Mucosa of descending colon (tissue), 3 donors: ENCODE results near the gene HBS1L. TPM values are rescaled to one million over a fixed set of nuclear protein-coding genes. Genes with fewer than 3 reads are reported as not detected.

ENCODE experiments used
- ATAC-seq: fragments of 200-7000 bp; cut with Tn5 transposase; one replicate; pipeline ENCODE4 v1.9.1; 2020; ENCODE audit warnings: mild to moderate bottlenecking, moderate library complexity
- DNase-seq, 3 donors: peaks; one replicate each; pipeline ENCODE4 v3.0.0-alpha.2; 2020
- H3K36me3 ChIP-seq: fragments of 200-600 bp; one replicate; pipeline ENCODE4 v1.8.0; 2021; ENCODE audit warnings: low read depth, mild to moderate bottlenecking
- H3K4me1 ChIP-seq: fragments of 200-600 bp; one replicate; pipeline ENCODE4 v1.8.0; 2021; ENCODE audit warnings: low read depth, mild to moderate bottlenecking
- H3K4me3 ChIP-seq: fragments of 200-600 bp; one replicate; pipeline ENCODE4 v1.8.0; 2021; ENCODE audit warnings: mild to moderate bottlenecking
- H3K9me3 ChIP-seq: fragments of 200-600 bp; one replicate; pipeline ENCODE4 v1.8.0; 2021; ENCODE audit warnings: mild to moderate bottlenecking
- intact Hi-C, 2 donors: fragments of 100-400 bp; cut with DNase I in 1 of 2; cut with micrococcal nuclease in 1 of 2; formaldehyde crosslinking; loops; one replicate each; pipeline versions ENCODE4 v1.11.0 to v1.11.1; 2022; cut with DNase I, micrococcal nuclease
- total RNA-seq, 3 donors: library from RNA; stranded (reverse); fragmentation: NEBNext Ultra II Directional in 2 of 3; extraction: Animal tissue kit (Norgen Biotek cat#: 25700) in 2 of 3; gene quantifications; one replicate each; pipeline versions ENCODE4 v1.2.1 to v1.2.4, GENCODE V29; 2021 to 2023
- TF ChIP-seq, protein P1 (sequence below): fragments of 200-600 bp; IDR thresholded peaks from one replicate; pipeline ENCODE4 v1.8.0; 2022; ENCODE audit warnings: antibody characterized with exemption, mild to moderate bottlenecking
- donor health status: DM: no; HTN: no; CAD: no; lungs with moderate emphysema.
- donor health status: DM: no; HTN: no; CAD: no.
- donor health status: DM: no; HTN: yes; CAD: no.

The HBS1L gene
- total RNA-seq, 3 donors from 2014 or later = 43.0 to 68.6 (median 51.3) TPM

DNA sequence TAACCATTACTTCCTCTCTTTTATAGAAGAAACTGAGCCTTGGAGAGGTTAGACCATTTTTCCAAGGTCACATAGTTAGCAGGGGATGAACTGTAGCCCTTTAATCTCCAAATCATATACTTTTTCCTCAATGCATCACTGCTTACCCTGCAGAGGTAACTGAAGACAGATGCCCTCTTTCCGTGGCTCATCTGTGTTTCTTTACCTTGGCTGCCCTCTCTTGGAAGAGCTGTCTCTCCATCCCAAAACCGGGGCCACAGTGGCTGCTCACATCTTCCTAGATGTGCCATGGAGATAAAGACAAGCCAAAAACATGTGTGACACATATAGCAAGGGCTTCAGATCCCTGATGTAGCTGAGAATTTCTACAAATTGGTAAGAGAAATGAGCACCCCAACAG, 104.1 kb downstream of the HBS1L start:
- DNase-seq (no peak), ATAC-seq (no peak)
- TF ChIP-seq, protein P1, sequence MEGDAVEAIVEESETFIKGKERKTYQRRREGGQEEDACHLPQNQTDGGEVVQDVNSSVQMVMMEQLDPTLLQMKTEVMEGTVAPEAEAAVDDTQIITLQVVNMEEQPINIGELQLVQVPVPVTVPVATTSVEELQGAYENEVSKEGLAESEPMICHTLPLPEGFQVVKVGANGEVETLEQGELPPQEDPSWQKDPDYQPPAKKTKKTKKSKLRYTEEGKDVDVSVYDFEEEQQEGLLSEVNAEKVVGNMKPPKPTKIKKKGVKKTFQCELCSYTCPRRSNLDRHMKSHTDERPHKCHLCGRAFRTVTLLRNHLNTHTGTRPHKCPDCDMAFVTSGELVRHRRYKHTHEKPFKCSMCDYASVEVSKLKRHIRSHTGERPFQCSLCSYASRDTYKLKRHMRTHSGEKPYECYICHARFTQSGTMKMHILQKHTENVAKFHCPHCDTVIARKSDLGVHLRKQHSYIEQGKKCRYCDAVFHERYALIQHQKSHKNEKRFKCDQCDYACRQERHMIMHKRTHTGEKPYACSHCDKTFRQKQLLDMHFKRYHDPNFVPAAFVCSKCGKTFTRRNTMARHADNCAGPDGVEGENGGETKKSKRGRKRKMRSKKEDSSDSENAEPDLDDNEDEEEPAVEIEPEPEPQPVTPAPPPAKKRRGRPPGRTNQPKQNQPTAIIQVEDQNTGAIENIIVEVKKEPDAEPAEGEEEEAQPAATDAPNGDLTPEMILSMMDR = no peak
- intact Hi-C loops = no loop called here
- H3K9me3 ChIP-seq = no peaks in the 10 kb centered on the region
- no peaks in the 10 kb centered on the region for H3K36me3 ChIP-seq
- no peak overlapping the region for H3K4me3 ChIP-seq
- no peaks in the 10 kb centered on the region for H3K4me1 ChIP-seq

DNA sequence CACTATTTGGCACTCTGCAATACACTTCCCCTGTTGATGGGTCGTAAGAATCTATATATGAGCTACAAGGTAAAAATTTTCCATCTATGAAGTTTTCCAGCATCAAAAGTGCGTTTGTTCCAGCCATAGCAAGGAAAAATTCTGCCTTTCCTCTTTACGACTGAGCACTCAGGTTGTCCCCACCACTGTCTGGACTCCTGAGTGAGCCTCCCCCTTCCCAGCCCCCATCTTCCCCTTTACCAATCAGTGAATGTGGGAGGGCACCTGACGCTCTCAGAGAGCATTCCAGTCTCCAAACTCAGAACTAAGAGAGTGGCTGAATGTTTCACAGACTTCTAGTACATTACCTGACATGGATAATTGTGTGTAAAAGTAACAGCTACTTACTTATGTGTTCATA, 104.7 kb downstream of the HBS1L start, which contains the start of gene ALDH8A1:
Gene ALDH8A1 (minus strand): TSS at position 175 of the 400 bp plus-strand sequence. CDS start 48 bp downstream, at position 127.
- H3K4me1 ChIP-seq = no peaks in the 10 kb centered on the region
- no peaks in the 10 kb centered on the region for H3K36me3 ChIP-seq
- H3K9me3 ChIP-seq = no peaks in the 10 kb centered on the region
- ATAC-seq = no peak
- intact Hi-C loops = loop anchor here in 1 of 2 donors (10.0 kb wide), 1 partner anchor 775 kb away; no protein-coding TSS in a partner anchor
- TF ChIP-seq, protein P1 = no peak
- DNase-seq = no peak
- no peak within 1 kb of the TSS for H3K4me3 ChIP-seq

DNA sequence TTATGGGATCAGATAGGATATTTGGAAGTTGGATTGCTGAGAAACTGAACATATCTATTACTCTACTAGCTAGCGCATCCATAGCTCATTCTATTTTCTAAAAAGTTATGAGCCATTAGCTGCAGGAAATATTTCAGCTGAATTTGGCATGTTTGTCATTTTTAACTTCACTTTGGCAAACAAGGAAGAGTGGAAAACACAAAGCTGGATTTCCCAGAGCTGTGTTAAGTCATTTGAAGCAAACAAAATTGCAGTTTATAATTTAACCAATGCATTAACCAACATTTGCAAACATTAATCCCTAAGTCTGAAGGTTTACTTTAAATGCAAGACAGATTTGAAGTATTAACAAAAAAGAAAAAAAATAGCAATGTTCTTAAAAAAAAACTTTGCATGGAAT, 105.9 kb downstream of the HBS1L start:
- TF ChIP-seq, protein P1 = no peak
- Histone ChIP-seq H3K4me3 (no peak overlapping the region), H3K4me1 (no peaks in the 10 kb centered on the region), H3K36me3 (no peaks in the 10 kb centered on the region), H3K9me3 (no peaks in the 10 kb centered on the region)
- no peak for DNase-seq
- intact Hi-C loops = loop anchor here in 1 of 2 donors (10.0 kb wide), 1 partner anchor 774 kb away; no protein-coding TSS in a partner anchor
- no peak for ATAC-seq

DNA sequence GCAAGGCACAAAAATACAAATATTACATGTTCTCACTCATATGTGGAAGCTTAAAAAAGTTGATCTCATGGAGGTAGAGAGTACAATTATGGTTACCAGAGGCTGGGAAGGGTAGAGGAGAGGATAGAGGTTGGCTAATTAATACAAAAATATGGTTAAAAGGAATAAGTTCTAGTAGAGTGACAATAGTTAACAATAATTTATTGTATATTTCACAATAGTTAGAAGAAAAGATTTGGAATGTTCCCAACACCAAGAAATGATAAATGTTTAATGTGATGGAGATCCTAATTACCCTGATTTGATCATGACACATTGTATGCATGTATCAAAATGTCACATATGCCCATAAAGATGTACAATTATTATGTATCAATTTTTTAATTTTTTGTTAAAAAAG, 106.5 kb downstream of the HBS1L start:
- Histone ChIP-seq H3K36me3 (no peaks in the 10 kb centered on the region), H3K4me1 (no peaks in the 10 kb centered on the region), H3K9me3 (no peaks in the 10 kb centered on the region), H3K4me3 (no peak overlapping the region)
- intact Hi-C loops = loop anchor here in 1 of 2 donors (10.0 kb wide), 1 partner anchor 773 kb away; no protein-coding TSS in a partner anchor
- TF ChIP-seq, protein P1 = no peak
- ATAC-seq = no peak
- DNase-seq = no peak

DNA sequence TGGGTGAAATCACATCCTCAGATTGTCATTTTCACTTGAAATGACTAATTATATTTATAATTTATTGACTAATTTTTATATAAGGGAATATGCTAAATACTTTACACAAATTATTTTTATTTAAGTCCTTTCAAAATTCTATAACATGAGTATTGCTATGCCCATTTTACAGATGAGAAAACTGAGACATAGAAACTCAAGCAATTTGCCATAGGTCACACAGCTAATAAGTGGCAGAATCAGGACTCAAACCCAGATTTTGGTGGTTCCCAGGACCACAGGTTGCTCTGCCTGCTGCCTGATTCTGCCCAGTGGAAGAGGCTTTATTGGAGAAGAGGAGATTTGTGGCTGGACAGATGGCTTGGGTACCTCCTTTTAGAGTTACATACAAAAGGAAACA, 109.6 kb downstream of the HBS1L start:
- TF ChIP-seq, protein P1 = no peak
- H3K4me1 ChIP-seq = no peaks in the 10 kb centered on the region
- H3K4me3 ChIP-seq = no peak overlapping the region
- no peak for ATAC-seq
- intact Hi-C loops = loop anchor here in 1 of 2 donors (10.0 kb wide), 1 partner anchor 770 kb away; no protein-coding TSS in a partner anchor
- DNase-seq = no peak
- no peaks in the 10 kb centered on the region for H3K9me3 ChIP-seq
- H3K36me3 ChIP-seq = no peaks in the 10 kb centered on the region
